MV-4-11 (cell line): ENCODE measurements around the gene GFRA1.

ENCODE experiments used
- DNase-seq: peaks from one replicate; lab custom pipeline; 2025; lab: John Stamatoyannopoulos, UW

The GFRA1 gene

GRCh38 chr10:116270771-116271592 lies 2.0 kb downstream of the GFRA1 start:
- DNase-seq, result no peak

GRCh38 chr10:116270126-116270770 lies 2.8 kb downstream of the GFRA1 start:
- DNase-seq, result no peak

- DNase-seq, result no peak
Measured at GRCh38 chr10:116269619-116270018, 3.4 kb downstream of the GFRA1 start.

GRCh38 chr10:116268976-116269375 lies 4.0 kb downstream of the GFRA1 start:
- no peak for DNase-seq

- no peak for DNase-seq
Measured at GRCh38 chr10:116265686-116266085, 7.3 kb downstream of the GFRA1 start.

- DNase-seq, result no peak
Measured at GRCh38 chr10:116263870-116264655, 8.9 kb downstream of the GFRA1 start.

GRCh38 chr10:116262678-116263077 lies 10.3 kb downstream of the GFRA1 start:
- DNase-seq, result no peak

GRCh38 chr10:116260599-116260998 lies 12.4 kb downstream of the GFRA1 start:
- DNase-seq, result no peak

GRCh38 chr10:116259638-116260037 lies 13.4 kb downstream of the GFRA1 start:
- DNase-seq, result no peak

- DNase-seq, result no peak
Measured at GRCh38 chr10:116257785-116258184, 15.2 kb downstream of the GFRA1 start.

GRCh38 chr10:116256752-116257259 lies 16.2 kb downstream of the GFRA1 start:
- no peak for DNase-seq

GRCh38 chr10:116255886-116256751 lies 16.9 kb downstream of the GFRA1 start:
- DNase-seq, result no peak

GRCh38 chr10:116254422-116255155 lies 18.4 kb downstream of the GFRA1 start:
- no peak for DNase-seq

GRCh38 chr10:116253716-116254115 lies 19.3 kb downstream of the GFRA1 start:
- DNase-seq, result no peak

- DNase-seq, result no peak
Measured at GRCh38 chr10:116251602-116252395, 21.2 kb downstream of the GFRA1 start.

GRCh38 chr10:116247691-116248090 lies 25.3 kb downstream of the GFRA1 start:
- DNase-seq, result no peak

GRCh38 chr10:116246263-116246662 lies 26.7 kb downstream of the GFRA1 start:
- DNase-seq, result no peak

- DNase-seq, result no peak
Measured at GRCh38 chr10:116245156-116245555, 27.9 kb downstream of the GFRA1 start.

- DNase-seq, result no peak
Measured at GRCh38 chr10:116241642-116242410, 31.2 kb downstream of the GFRA1 start.
